ENCODE measurements around the gene INSM2. TPM values are rescaled to one million over a fixed set of nuclear protein-coding genes. Genes with fewer than 3 reads are reported as not detected.

INSM2 gene
- total RNA-seq, 1 experiment from 2014 or later = not detected

GRCh38 chr14:35551081-35551480 lies 17.1 kb downstream of the INSM2 start:
- Histone ChIP-seq H3K9me3 (ENCODE audit: low read depth, low read length, poor library complexity, severe bottlenecking) (no peaks in the 10 kb centered on the region), H3K4me3 (ENCODE audit: low read depth, low read length, poor library complexity, severe bottlenecking) (no peak overlapping the region), H3K36me3 (ENCODE audit: insufficient read depth, low read length, poor library complexity, severe bottlenecking) (no peaks in the 10 kb centered on the region), H3K27me3 (replicated peaks; ENCODE audit: insufficient read depth, low read depth, low read length, poor library complexity) (no peaks in the 10 kb centered on the region), H3K4me1 (ENCODE audit: insufficient read depth, low read length, poor library complexity, severe bottlenecking) (no peaks in the 10 kb centered on the region), H3K27ac (ENCODE audit: low read depth, low read length, poor library complexity, severe bottlenecking) (no peak overlapping the region)
- DNase-seq (ENCODE audit: low spot score) = no peak
- intact Hi-C loops (cut with micrococcal nuclease; ENCODE audit: unreplicated experiment) = no loop called here
- TF ChIP-seq CTCF (conservative IDR thresholded peaks at IDR 0.05; ENCODE audit: low read depth, low read length) = no peak
- ChIA-PET POLR2A (ENCODE audit: low non-redundant PET) (no interaction called here), CTCF (no interaction called here)
- BruUV-seq (replicated peaks) = no TSS peak

- BruUV-seq (replicated peaks) = no TSS peak
- Histone ChIP-seq H3K4me3 (ENCODE audit: low read depth, low read length, poor library complexity, severe bottlenecking) (no peak overlapping the region), H3K36me3 (ENCODE audit: insufficient read depth, low read length, poor library complexity, severe bottlenecking) (no peaks in the 10 kb centered on the region), H3K9me3 (ENCODE audit: low read depth, low read length, poor library complexity, severe bottlenecking) (no peaks in the 10 kb centered on the region), H3K27me3 (replicated peaks; ENCODE audit: insufficient read depth, low read depth, low read length, poor library complexity) (no peaks in the 10 kb centered on the region), H3K27ac (ENCODE audit: low read depth, low read length, poor library complexity, severe bottlenecking) (no peak overlapping the region), H3K4me1 (ENCODE audit: insufficient read depth, low read length, poor library complexity, severe bottlenecking) (no peaks in the 10 kb centered on the region)
- ChIA-PET CTCF (no interaction called here), POLR2A (ENCODE audit: low non-redundant PET) (no interaction called here)
- DNase-seq (ENCODE audit: low spot score) = no peak
- intact Hi-C loops (cut with micrococcal nuclease; ENCODE audit: unreplicated experiment) = no loop called here
- TF ChIP-seq EZH2 (IDR thresholded peaks at IDR 0.05; ENCODE audit: borderline replicate concordance, low read depth, low read length, poor library complexity, severe bottlenecking) (no peak), CTCF (conservative IDR thresholded peaks at IDR 0.05; ENCODE audit: low read depth, low read length) (no peak)
Observed at GRCh38 chr14:35553808-35554207, 19.8 kb downstream of the INSM2 start.

- H3K36me3 ChIP-seq (ENCODE audit: insufficient read depth, low read length, poor library complexity, severe bottlenecking) = no peaks in the 10 kb centered on the region
- H3K27me3 ChIP-seq (replicated peaks; ENCODE audit: insufficient read depth, low read depth, low read length, poor library complexity) = no peaks in the 10 kb centered on the region
- H3K27ac ChIP-seq (ENCODE audit: low read depth, low read length, poor library complexity, severe bottlenecking) = no peak overlapping the region
- POLR2A ChIA-PET (ENCODE audit: low non-redundant PET) = no interaction called here
- TF ChIP-seq CTCF (conservative IDR thresholded peaks at IDR 0.05; ENCODE audit: low read depth, low read length) = no peak
- no peak for TF ChIP-seq EZH2 (IDR thresholded peaks at IDR 0.05; ENCODE audit: borderline replicate concordance, low read depth, low read length, poor library complexity, severe bottlenecking)
- BruUV-seq (replicated peaks) = no TSS peak
- H3K9me3 ChIP-seq (ENCODE audit: low read depth, low read length, poor library complexity, severe bottlenecking) = no peaks in the 10 kb centered on the region
- intact Hi-C loops (cut with micrococcal nuclease; ENCODE audit: unreplicated experiment) = no loop called here
- H3K4me1 ChIP-seq (ENCODE audit: insufficient read depth, low read length, poor library complexity, severe bottlenecking) = no peaks in the 10 kb centered on the region
- CTCF ChIA-PET = no interaction called here
- no peak overlapping the region for H3K4me3 ChIP-seq (ENCODE audit: low read depth, low read length, poor library complexity, severe bottlenecking)
- no peak for DNase-seq (ENCODE audit: low spot score)
Observed at GRCh38 chr14:35556548-35556947, 22.6 kb downstream of the INSM2 start.
